SKM-1 treated with dmso at 0.1 percent for 144 hours (cell line): ENCODE data around the gene TEKTIP1.
"Not testable (repeated sequence)": the region's sequence is repeated elsewhere in the genome, so short reads cannot be mapped to it uniquely, and the experiment has no call there.

Experiments
- DNase-seq: peaks from one replicate; lab custom pipeline; 2025; ENCODE audit not compliant: unreplicated experiment; lab: John Stamatoyannopoulos, UW

The TEKTIP1 gene

GRCh38 chr19:3581792-3582191 lies 42.8 kb downstream of the TEKTIP1 start:
- not testable (repeated sequence) for DNase-seq

- not testable (repeated sequence) for DNase-seq
These were observed 45.2 kb downstream of the TEKTIP1 start for GRCh38 chr19:3584036-3584802.

DNA sequence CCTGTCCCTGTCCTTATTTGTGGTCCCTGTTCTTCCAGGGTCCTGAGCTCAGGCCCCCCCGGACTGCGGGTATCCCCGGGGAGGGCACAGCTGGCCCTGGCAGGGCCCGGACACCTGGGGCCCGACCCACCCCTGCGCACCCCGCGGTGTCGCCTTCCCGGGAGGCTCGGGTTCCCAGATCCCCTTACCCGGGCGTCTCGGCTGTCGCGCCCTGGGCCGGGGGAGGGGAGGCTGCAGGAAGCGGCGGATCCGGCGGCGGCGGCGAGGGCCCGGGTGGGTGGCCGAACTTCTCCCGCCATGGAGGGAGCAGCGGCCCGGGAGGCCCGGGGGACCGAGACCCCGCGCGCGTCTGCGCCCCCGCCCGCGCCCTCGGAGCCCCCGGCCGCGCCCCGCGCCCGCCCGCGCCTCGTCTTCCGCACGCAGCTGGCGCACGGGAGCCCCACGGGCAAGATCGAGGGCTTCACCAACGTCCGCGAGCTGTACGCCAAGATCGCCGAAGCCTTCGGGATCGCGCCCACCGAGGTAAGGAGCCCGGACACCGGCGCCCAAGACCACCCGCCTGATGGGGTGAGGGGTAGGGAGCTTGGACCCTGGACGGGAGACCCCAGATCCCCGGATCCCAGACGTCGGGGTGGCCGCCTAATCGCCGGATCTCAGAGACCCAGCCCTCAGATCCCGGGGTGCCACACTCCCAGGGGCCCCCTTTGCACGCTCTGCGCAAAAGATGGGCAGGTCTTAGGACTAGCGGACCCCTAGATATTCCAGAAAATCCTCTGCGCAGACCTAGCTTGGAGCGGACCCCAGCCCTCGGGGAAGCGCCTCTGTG lies 46.5 kb downstream of the TEKTIP1 start, which contains the start of gene GIPC3:
TSS of gene GIPC3 (plus strand) at position 178 of the 826 bp plus-strand sequence. CDS start at position 298, 120 bp downstream.
- DNase-seq, result no peak

- DNase-seq, result no peak
These were observed 47.2 kb downstream of the TEKTIP1 start for GRCh38 chr19:3586127-3586626.

- DNase-seq, result no peak
These were observed 47.9 kb downstream of the TEKTIP1 start for GRCh38 chr19:3586707-3587346.

- no peak for DNase-seq
These were observed 50.5 kb downstream of the TEKTIP1 start for GRCh38 chr19:3589439-3589838.

DNA sequence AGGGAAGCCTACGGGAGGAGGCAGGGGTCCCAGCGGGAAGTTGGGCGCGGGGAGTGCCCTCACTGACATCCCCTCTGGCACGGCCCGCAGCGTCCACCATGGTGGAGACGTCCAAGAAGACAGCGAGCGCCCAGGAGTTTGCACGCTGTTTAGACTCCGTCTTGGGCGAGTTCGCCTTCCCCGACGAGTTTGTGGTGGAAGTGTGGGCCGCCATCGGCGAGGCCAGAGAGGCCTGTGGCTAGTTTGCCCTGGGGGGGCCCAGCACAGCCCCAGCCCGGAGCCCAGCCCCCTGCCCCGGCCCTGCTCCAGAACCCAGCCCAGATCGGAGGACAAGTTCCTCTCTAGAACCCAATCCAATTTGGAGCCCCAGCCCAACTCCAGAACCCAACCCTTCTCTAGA lies 51.0 kb downstream of the TEKTIP1 start:
- no peak for DNase-seq

- DNase-seq, result no peak
These were observed 52.2 kb downstream of the TEKTIP1 start for GRCh38 chr19:3590991-3591659.

DNA sequence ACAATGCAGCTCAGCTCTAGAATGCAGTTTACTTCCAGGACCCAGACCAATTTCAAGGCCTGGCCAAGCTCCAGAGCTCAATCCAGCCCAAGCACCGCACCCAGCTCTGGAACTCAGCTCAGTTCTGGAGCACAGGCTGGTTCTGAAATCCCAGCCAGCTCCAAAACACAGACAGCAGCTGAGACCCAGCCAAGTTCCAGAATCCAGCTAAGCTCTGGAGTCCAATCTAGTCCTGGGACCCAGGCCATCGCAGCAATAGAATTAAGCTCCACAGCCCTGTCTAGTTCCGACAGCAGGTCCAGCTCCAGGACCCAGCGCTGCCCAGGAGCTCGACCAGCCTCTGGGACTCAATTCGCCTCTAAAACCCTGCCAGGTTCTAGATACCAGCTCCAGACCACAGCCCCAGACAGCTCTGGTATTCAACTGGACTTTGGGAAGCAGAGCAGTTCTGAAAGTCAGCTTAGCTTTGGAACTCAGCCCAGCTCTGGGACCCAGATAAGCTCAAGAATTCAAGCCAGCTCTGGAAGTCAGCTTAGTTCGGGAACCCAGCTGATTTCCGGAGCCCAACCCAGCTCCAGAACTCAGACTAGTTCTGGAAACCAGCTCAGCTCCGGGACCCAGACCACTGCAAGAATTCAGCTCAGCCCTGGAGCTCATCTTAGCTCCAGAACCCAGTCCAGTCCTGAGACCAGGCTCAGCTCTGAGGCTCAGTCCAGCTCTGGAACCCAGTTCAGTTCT lies 53.1 kb downstream of the TEKTIP1 start:
- DNase-seq, result no peak

DNA sequence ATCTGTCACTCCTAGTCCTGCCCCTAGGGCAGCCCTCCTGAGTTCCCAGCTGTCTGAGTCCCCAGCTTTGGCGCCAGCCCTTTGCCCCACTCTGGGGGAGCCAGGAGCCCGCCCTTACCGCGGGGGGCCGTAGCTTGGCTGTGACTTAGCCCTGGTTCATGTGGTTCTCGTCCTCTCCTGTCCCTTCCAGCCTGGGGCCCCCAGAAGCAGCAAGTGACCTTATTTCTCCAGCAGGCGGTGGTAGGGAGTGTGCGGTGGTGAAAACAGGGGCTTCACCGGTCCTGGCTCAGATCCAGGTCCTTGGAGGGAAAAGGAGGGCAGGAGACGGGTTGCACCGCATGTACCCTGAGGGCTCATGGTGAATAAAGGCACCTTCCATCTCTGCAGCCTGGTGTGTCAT lies 54.2 kb downstream of the TEKTIP1 start:
- DNase-seq, result no peak
